Panc1 (cell line): ENCODE measurements around the gene HEPACAM.

Source experiments
- POLR2AphosphoS5 ChIP-seq: IDR thresholded peaks from 2 replicates; pipeline ENCODE4 v1.6.1; 2012; ENCODE audit warnings: mild to moderate bottlenecking, low read depth, low read length, moderate library complexity
- SIN3A ChIP-seq: IDR thresholded peaks from 2 replicates; pipeline ENCODE4 v1.6.1; 2012; ENCODE audit warnings: low read depth, mild to moderate bottlenecking, low read length, moderate library complexity, borderline replicate concordance; ENCODE audit not compliant: insufficient read depth
- TCF7L2 ChIP-seq: IDR thresholded peaks from 2 replicates; pipeline ENCODE4 v1.6.1; 2011; ENCODE audit warnings: mild to moderate bottlenecking, low read depth, low read length, inconsistent platforms
- TF ChIP-seq, protein P1 (sequence below), 2 experiments: IDR thresholded peaks; 2 replicates each; pipeline ENCODE4 v1.6.1; 2011 to 2012; ENCODE audit warnings: low read depth in 2 of 2, control low read depth in 1 of 2, low read length in 1 of 2, mild to moderate bottlenecking in 1 of 2, moderate library complexity in 1 of 2; ENCODE audit not compliant: insufficient read depth in 1 of 2
- TF ChIP-seq, protein P2 (sequence below): fragments of 450-650 bp; IDR thresholded peaks from 2 replicates; pipeline ENCODE4 v1.5.1; 2017; ENCODE audit warnings: mild to moderate bottlenecking

GRCh38 chr11:124890151-124890550 lies 45.7 kb downstream of the HEPACAM start:
- TF ChIP-seq, protein P1, sequence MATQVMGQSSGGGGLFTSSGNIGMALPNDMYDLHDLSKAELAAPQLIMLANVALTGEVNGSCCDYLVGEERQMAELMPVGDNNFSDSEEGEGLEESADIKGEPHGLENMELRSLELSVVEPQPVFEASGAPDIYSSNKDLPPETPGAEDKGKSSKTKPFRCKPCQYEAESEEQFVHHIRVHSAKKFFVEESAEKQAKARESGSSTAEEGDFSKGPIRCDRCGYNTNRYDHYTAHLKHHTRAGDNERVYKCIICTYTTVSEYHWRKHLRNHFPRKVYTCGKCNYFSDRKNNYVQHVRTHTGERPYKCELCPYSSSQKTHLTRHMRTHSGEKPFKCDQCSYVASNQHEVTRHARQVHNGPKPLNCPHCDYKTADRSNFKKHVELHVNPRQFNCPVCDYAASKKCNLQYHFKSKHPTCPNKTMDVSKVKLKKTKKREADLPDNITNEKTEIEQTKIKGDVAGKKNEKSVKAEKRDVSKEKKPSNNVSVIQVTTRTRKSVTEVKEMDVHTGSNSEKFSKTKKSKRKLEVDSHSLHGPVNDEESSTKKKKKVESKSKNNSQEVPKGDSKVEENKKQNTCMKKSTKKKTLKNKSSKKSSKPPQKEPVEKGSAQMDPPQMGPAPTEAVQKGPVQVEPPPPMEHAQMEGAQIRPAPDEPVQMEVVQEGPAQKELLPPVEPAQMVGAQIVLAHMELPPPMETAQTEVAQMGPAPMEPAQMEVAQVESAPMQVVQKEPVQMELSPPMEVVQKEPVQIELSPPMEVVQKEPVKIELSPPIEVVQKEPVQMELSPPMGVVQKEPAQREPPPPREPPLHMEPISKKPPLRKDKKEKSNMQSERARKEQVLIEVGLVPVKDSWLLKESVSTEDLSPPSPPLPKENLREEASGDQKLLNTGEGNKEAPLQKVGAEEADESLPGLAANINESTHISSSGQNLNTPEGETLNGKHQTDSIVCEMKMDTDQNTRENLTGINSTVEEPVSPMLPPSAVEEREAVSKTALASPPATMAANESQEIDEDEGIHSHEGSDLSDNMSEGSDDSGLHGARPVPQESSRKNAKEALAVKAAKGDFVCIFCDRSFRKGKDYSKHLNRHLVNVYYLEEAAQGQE (IDR thresholded peaks at IDR 0.05; ENCODE audit: insufficient read depth in 1 of 2, low read depth in 2 of 2, low read length in 1 of 2) = no peak
- TF ChIP-seq, protein P2, sequence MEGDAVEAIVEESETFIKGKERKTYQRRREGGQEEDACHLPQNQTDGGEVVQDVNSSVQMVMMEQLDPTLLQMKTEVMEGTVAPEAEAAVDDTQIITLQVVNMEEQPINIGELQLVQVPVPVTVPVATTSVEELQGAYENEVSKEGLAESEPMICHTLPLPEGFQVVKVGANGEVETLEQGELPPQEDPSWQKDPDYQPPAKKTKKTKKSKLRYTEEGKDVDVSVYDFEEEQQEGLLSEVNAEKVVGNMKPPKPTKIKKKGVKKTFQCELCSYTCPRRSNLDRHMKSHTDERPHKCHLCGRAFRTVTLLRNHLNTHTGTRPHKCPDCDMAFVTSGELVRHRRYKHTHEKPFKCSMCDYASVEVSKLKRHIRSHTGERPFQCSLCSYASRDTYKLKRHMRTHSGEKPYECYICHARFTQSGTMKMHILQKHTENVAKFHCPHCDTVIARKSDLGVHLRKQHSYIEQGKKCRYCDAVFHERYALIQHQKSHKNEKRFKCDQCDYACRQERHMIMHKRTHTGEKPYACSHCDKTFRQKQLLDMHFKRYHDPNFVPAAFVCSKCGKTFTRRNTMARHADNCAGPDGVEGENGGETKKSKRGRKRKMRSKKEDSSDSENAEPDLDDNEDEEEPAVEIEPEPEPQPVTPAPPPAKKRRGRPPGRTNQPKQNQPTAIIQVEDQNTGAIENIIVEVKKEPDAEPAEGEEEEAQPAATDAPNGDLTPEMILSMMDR = no peak
- TF ChIP-seq POLR2AphosphoS5 = no peak
- TF ChIP-seq TCF7L2 = no peak
- no peak for TF ChIP-seq SIN3A
